GM19395 (cell line): ENCODE results near the gene TMEM234.

Source experiments
- ATAC-seq: cut with Tn5 transposase; IDR thresholded peaks from one replicate; pipeline ENCODE4 v1.9.1; 2021; ENCODE audit warnings: mild to moderate bottlenecking, moderate library complexity; ENCODE audit not compliant: unreplicated experiment

The TMEM234 gene

GRCh38 chr1:32201011-32201855 is 20.9 kb downstream of the TMEM234 start:
- peak; percentile 52 for ATAC-seq

- ATAC-seq, result peak; percentile 33
Observed at GRCh38 chr1:32200226-32201010, 21.7 kb downstream of the TMEM234 start, which contains the start of gene CCDC28B. TSS of gene CCDC28B (plus strand) at chr1:32200595. CDS start at chr1:32201936, 1,341 bp downstream.

DNA sequence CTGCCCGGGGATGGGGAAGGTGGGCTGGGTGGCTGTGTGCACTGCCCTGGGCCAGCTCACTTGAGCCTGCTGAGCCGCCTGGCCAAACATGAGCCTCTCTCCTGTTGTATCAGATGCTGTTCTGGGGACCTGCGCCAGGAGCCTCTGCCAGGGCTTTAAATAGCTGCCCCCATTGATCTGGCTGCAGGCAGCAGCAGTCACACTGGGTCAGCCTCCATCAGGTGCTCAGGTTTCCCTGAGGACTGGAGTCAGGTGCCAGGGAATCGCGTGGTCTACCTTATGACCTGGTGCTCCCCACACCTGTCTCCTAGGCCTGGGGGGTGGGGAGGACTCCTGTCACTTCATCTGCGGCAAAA is 22.5 kb downstream of the TMEM234 start:
- no peak for ATAC-seq

- ATAC-seq, result no peak
Observed at GRCh38 chr1:32199043-32199716, 23.0 kb downstream of the TMEM234 start.

DNA sequence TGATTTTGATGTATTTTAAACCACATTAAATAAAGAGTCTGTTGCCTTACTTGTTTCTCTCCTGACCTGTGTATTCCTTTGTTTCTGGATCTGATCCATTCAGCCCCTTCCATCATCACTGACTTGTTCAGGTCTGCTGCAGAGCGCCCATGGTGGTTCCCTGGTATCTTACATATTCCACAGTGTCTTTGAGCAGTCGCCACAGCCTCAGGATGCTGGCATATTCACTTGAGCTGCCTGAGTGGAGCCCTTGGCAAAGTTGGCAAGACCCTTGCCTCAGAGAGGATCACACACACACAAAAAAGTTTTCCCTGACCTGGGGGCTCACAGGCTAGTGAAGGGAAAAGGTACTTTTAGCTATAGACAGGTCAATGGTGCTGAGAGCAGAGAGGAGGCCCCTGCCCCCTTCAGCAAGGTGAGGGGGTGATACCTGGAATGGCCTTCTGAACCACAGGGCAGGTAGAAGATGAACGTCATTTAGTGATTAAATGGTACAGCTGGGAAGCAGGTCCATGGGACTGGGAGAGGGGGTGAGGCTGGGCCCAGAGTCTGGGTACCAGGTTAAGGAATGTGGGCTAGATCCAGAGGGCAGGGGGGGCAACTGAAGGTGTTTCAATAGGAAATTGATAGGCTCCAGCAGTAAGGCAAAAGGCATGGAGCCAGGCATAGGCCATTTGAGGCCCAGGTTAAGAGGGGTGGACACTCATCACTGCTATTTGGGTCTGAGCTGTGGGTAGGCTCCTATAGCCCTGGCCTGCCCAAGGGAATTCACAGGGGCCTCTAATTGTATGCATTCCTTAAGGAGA is 23.7 kb downstream of the TMEM234 start:
- no peak for ATAC-seq

DNA sequence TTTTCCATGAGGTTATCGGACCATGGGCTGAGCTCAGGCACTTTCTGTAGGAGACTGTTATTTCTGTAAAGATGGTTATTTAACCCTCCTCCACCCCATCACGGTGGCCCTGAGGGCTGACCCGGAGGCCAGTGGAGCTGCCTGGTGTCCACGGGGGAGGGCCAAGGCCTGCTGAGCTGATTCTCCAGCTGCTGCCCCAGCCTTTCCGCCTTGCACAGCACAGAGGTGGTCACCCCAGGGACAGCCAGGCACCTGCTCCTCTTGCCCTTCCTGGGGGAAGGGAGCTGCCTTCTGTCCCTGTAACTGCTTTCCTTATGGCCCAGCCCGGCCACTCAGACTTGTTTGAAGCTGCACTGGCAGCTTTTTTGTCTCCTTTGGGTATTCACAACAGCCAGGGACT is 24.3 kb downstream of the TMEM234 start:
- no peak for ATAC-seq

DNA sequence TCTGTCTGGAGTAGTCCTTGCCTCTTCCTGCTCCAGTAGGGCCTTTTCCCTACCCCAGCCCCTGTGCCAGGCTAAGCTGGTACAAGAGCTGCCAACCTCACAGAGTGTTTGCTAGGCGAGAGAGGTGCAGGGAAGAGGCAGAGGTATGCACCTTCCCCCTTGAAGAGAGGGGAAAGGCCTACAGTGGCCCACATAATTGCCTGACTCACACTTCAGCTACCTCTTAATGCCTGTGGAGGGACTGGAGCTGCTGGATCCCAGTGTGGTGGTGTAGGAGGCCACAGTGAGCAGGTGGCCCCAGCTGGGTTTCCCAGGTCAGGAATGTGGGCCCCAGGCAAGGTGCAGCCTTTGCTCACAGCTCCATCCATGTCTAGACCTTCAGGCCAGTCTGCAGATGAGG is 25.1 kb downstream of the TMEM234 start:
- no peak for ATAC-seq

- ATAC-seq, result no peak
Observed at GRCh38 chr1:32195972-32196823, 26.0 kb downstream of the TMEM234 start.

- ATAC-seq, result no peak
Observed at GRCh38 chr1:32195531-32195930, 26.6 kb downstream of the TMEM234 start.

- ATAC-seq, result no peak
Observed at GRCh38 chr1:32194984-32195383, 27.2 kb downstream of the TMEM234 start.

DNA sequence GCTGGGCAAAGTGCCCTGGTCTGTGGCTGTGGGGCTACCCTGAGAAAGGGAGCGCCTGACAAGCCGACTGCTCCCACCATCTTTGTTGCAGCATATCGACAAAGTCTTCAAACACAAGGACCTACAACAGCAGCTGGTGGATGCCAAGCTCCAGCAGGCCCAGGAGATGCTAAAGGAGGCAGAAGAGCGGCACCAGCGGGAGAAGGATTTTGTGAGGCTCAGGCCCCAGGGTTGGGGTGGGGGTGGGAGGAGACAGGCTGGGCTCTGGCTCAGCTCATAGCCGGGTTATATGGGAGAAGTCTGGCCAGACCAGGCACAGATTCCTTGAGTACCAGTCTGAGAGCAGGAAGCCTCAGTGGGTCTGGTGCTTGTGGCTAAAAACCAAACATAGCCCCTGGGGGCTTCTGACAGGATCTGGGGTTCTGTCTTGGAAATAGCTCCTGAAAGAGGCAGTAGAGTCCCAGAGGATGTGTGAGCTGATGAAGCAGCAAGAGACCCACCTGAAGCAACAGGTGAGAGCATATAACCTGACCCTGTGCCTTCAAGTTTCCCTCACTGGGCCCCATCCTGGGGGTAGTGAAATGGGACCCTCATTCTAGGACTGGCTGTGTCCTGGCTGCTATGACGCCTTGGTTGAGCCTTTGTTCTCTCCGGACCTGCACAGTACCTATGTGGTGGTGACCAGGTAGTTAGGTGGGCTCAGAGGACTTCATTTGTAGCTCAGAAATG is 29.8 kb downstream of the TMEM234 start:
- no peak for ATAC-seq

DNA sequence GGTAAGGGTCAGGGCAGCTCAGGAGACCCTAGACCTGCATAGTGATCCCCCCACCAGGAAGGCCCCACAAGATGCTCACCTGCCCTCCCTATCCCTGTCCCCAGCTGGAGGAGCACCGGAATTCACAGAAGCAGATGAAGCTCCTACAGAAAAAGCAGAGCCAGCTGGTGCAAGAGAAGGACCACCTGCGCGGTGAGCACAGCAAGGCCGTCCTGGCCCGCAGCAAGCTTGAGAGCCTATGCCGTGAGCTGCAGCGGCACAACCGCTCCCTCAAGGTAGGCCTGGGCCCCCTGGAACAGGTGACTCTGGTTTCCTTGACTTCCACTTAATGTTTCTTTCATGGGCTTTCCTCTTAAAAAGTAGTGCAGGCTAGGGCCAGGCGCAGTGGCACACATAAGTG is 34.3 kb downstream of the TMEM234 start:
- no peak for ATAC-seq

GRCh38 chr1:32186491-32186890 is 35.7 kb downstream of the TMEM234 start:
- no peak for ATAC-seq

- no peak for ATAC-seq
Observed at GRCh38 chr1:32186077-32186476, 36.1 kb downstream of the TMEM234 start.

GRCh38 chr1:32184650-32185049 is 37.5 kb downstream of the TMEM234 start:
- no peak for ATAC-seq

GRCh38 chr1:32182060-32182459 is 40.1 kb downstream of the TMEM234 start:
- no peak for ATAC-seq

DNA sequence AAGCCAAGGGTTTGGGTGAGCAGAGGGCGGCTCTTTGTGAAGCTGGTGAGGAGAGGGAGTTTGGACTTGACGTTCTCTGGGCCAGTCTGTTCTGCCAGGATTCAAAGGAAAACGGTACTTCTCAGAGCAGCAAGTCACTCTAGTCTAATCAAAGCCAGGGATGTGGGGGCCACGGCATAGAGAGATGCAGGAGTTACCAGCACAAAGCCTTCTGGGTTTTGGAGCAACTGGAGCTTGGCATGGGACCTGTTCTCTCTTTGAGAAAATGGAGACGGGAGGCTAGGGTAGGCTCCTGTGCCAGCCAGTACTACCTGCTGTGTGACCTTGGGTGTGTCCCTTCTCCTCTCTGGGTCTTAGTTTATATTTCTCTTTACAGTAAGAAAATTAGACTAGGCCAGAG is 40.6 kb downstream of the TMEM234 start:
- ATAC-seq, result no peak

- no peak for ATAC-seq
Observed at GRCh38 chr1:32181065-32181464, 41.1 kb downstream of the TMEM234 start.
